ENCODE results near the gene DRD4. TPM values are rescaled to one million over a fixed set of nuclear protein-coding genes. Genes with fewer than 3 reads are reported as not detected.

DRD4 gene
- total RNA-seq, 2 donors from 2014 or later, result 0.68 TPM

DNA sequence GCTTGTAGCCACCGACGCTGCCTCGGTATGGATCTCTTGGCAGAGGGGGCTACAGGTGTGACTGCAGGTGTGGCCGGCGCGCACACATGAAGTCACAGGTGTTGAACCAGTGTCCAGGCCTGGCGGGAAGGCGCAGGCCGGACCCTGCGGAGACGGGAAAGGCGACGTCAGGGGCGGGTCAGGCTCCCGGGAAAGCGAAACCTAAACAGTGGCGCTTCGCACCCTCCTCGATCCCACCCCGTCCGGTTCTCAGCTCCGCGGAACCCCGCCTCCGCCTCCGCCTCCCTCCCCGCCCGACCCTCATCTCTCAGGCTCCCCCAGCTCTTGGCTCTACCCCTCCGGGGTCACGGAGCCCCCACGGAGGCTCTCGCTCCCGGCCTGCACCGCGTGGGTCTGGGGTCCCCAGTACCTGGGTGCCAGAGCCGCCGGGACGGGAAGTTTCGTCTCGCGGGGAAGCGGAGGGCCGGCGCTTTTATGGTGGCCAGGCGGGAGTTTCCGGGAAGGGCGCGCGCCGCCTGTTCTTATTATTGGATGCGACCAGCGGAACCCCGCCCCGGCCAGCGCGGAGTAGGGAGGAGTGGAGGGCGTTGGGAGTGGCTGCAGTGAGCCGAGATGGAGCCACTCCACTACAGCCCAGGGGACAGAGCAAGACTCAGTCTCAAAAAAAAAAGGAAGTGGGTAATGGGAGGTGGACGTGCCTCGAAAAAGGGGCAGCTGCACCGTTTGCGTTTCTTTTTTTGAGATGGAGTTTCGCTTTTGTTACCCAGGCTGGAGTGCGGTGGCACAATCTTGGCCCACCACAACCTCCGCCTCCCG lies 21.4 kb upstream of the DRD4 start, which contains the start of gene IRF7:
IRF7 (minus strand) TSS at position 447 of the 816 bp plus-strand sequence. CDS start 586 bp downstream, outside the sequence.
- intact Hi-C loops (cut with DNase I), result no loop called here
- peak within 1 kb of the TSS; percentile 50 to 63 for H3K4me3 ChIP-seq
- H3K27me3 ChIP-seq (replicated peaks; ENCODE audit: insufficient read depth), result no peaks in the 10 kb centered on the region
- H3K9me3 ChIP-seq, result no peaks in the 10 kb centered on the region
- DNase-seq (ENCODE audit: low spot score), result peak; percentile 94
- WGBS, result 8% methylated on average over 65 of the region's 66 CpGs
- peaks cover 15% of the 10 kb centered on the region for H3K4me1 ChIP-seq (replicated peaks)
- H3K27ac ChIP-seq, result peak within 1 kb of the TSS; percentile 86 to 91
- H3K36me3 ChIP-seq, result peaks cover 6 to 8% of the 10 kb centered on the region in 2 donors
- TF ChIP-seq POLR2A (IDR thresholded peaks at IDR 0.05) (peak; percentile 89), POLR2AphosphoS5 (IDR thresholded peaks at IDR 0.05) (peak; percentile 93)
- TF ChIP-seq, protein P1, sequence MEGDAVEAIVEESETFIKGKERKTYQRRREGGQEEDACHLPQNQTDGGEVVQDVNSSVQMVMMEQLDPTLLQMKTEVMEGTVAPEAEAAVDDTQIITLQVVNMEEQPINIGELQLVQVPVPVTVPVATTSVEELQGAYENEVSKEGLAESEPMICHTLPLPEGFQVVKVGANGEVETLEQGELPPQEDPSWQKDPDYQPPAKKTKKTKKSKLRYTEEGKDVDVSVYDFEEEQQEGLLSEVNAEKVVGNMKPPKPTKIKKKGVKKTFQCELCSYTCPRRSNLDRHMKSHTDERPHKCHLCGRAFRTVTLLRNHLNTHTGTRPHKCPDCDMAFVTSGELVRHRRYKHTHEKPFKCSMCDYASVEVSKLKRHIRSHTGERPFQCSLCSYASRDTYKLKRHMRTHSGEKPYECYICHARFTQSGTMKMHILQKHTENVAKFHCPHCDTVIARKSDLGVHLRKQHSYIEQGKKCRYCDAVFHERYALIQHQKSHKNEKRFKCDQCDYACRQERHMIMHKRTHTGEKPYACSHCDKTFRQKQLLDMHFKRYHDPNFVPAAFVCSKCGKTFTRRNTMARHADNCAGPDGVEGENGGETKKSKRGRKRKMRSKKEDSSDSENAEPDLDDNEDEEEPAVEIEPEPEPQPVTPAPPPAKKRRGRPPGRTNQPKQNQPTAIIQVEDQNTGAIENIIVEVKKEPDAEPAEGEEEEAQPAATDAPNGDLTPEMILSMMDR (IDR thresholded peaks at IDR 0.05), result peak in 2 of 4 experiments; percentile 21 to 27

DNA sequence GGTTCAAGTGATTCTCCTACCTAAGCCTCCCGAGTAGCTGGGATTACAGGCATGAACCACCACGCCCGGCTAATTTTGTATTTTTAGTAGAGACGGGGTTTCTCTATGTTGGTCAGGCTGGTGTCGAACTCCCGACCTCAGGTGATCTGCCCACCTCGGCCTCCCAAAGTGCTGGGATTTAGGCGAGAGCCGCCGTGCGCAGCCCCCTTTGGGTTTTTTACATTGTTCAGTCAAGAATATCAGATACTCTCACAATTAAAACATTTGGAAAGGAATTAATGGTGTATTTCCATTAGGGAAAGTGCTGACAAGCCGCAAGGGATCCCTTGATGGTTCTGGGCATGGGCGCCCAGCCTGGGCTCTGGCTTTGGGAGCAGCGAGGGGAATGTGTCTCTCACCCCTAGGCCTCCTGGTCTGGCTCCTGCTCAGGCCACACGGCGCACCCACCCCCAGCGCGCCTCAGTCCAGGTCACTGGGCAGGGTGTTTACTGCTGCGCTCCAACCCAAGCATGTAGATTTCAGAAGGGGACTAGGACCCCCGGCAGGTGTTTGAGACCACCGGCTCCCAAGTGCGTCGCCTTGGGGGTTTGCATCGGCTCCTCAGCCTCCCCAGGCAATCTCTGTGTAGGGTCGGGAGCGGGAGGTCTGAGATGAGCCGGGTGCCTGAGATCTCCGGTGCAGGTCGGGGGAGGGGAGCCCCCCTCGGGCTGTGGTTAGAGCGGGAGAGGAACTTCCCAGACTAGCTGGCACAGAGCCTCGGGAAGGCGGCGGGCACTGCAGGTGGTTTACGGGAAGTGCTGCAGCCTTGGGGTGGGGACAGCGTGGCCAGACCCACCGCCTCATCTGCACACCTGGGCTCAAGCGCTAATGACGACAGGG lies 20.5 kb upstream of the DRD4 start:
- no peak for DNase-seq (ENCODE audit: low spot score)
- WGBS, result 88% methylated on average over 39 of the region's 39 CpGs
- peak overlapping the region in 1 of 2 donors; percentile 91 for H3K27ac ChIP-seq
- no peaks in the 10 kb centered on the region for H3K36me3 ChIP-seq
- no peaks in the 10 kb centered on the region for H3K27me3 ChIP-seq (replicated peaks; ENCODE audit: insufficient read depth)
- intact Hi-C loops (cut with DNase I), result no loop called here
- H3K4me1 ChIP-seq (replicated peaks), result peaks cover 15% of the 10 kb centered on the region
- no peaks in the 10 kb centered on the region for H3K9me3 ChIP-seq
- H3K4me3 ChIP-seq, result peak overlapping the region in 1 of 2 donors; percentile 63
- TF ChIP-seq POLR2AphosphoS5 (IDR thresholded peaks at IDR 0.05) (no peak), POLR2A (IDR thresholded peaks at IDR 0.05) (no peak)
- TF ChIP-seq, protein P1 (IDR thresholded peaks at IDR 0.05), result no peak

DNA sequence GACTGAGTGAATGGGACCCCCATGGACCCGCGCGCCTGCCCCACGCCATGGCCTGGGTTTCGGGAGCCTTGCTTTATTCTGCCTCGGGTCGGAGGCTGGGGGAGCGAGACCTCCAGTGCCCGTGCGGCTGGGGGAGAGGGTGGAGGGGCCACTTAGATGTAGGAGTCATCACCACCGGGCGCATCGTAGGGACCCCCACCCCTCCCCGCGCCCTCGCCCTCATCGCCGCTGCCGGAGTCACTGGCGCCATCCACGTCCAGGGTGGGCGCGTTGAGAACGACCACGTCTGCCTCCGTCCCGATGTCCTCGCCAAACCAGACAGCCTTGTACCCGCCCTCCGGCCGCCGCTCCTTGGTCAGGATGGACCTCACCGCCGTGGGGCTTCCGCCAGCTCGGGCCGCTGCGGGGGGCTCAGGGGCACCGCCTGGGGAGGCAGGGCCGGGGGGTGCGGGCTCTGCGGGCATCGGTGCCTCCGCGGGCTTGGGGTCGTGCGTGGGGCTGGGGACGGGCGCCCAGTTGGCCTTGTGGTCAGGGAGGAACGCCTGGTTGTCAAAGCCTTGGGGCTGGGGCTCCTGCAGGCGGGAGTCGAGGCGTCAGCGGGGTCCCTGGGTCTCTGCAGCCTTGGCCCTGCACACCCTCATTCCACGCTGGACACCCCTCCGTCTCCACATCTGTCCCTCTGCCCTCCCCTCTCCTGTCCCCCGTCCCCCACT lies 19.7 kb upstream of the DRD4 start:
- H3K27me3 ChIP-seq (replicated peaks; ENCODE audit: insufficient read depth), result no peaks in the 10 kb centered on the region
- peaks cover 15% of the 10 kb centered on the region for H3K4me1 ChIP-seq (replicated peaks)
- no peak for DNase-seq (ENCODE audit: low spot score)
- intact Hi-C loops (cut with DNase I), result no loop called here
- no peak overlapping the region for H3K27ac ChIP-seq
- no peaks in the 10 kb centered on the region for H3K9me3 ChIP-seq
- 94% methylated on average over 39 of the region's 57 CpGs for WGBS
- H3K4me3 ChIP-seq, result no peak overlapping the region
- no peak for TF ChIP-seq POLR2AphosphoS5 (IDR thresholded peaks at IDR 0.05)
- TF ChIP-seq, protein P1 (IDR thresholded peaks at IDR 0.05), result no peak
- no peak for TF ChIP-seq POLR2A (IDR thresholded peaks at IDR 0.05)
- no peaks in the 10 kb centered on the region for H3K36me3 ChIP-seq

DNA sequence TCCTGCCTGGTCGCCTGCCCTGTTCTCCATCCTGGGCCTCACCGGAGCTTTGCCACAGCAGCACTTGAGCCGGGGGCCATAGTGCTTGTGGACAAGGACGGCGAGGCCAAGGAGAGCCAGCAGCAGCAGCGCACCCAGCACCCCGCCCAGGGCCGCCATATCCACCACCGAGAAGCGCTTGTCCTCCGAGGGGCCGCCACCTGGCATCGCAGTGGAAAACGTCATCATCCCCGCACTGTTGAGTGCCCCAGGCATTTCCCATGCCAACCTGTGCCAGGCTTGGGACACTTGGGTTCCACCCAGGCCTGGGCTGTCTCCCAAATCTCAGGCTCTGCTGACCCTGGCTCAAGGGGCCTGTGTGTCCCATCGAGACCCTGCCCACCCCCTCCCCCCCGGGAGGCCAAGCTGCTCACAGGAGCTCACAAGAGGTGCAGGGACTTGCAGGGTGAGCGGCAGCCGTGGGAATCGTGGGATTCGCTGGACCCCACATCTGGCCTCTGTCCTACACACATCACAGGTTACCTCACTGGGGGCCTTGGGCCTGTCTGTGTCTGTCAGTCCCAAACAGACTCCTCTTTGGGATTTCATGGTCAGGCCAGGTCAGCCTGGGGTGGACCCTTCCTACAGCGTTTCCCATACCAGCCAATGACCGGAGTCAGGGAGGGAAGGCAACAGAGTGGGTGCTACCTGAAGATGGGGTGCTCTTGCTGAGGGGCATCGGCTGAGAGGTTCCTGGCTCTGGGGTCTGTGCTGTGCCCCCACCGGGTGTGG lies 19.0 kb upstream of the DRD4 start:
- intact Hi-C loops (cut with DNase I), result no loop called here
- no peak overlapping the region for H3K4me3 ChIP-seq
- no peaks in the 10 kb centered on the region for H3K9me3 ChIP-seq
- H3K27ac ChIP-seq, result no peak overlapping the region
- TF ChIP-seq POLR2AphosphoS5 (IDR thresholded peaks at IDR 0.05) (no peak), POLR2A (IDR thresholded peaks at IDR 0.05) (no peak)
- DNase-seq (ENCODE audit: low spot score), result no peak
- H3K4me1 ChIP-seq (replicated peaks), result peaks cover 15% of the 10 kb centered on the region
- H3K36me3 ChIP-seq, result no peaks in the 10 kb centered on the region
- 95% methylated on average over 21 of the region's 25 CpGs for WGBS
- H3K27me3 ChIP-seq (replicated peaks; ENCODE audit: insufficient read depth), result no peaks in the 10 kb centered on the region

Data from prostate gland (tissue), 2 donors.